Suprapubic skin (tissue), 4 donors: ENCODE results near the gene PTPN4. TPM values are rescaled to one million over a fixed set of nuclear protein-coding genes. Genes with fewer than 3 reads are reported as not detected.
"Not testable (repeated sequence)": the region's sequence is repeated elsewhere in the genome, so short reads cannot be mapped to it uniquely, and the experiment has no call there.

ENCODE experiments used
- DNase-seq, 2 donors: peaks; one replicate each; pipeline ENCODE4 v3.0.0-alpha.2; 2019; ENCODE audit warnings: low spot score in 2 of 2
- H3K27ac ChIP-seq: fragments of 200-600 bp; sonication (generic); one replicate; pipeline ENCODE4 v1.5.1; 2019
- H3K27me3 ChIP-seq: fragments of 200-600 bp; sonication (generic); one replicate; pipeline ENCODE4 v1.5.1; 2019
- H3K36me3 ChIP-seq: fragments of 200-600 bp; sonication (generic); one replicate; pipeline ENCODE4 v1.5.1; 2019
- H3K4me1 ChIP-seq: fragments of 200-600 bp; sonication (generic); one replicate; pipeline ENCODE4 v1.5.1; 2019
- H3K4me3 ChIP-seq: fragments of 200-600 bp; sonication (generic); one replicate; pipeline ENCODE4 v1.5.1; 2019; ENCODE audit warnings: mild to moderate bottlenecking
- H3K9me3 ChIP-seq: fragments of 200-600 bp; sonication (generic); one replicate; pipeline ENCODE4 v1.5.1; 2019
- CTCF ChIP-seq, 2 donors: fragments of 200-600 bp in 1 of 2; fragments of 450-650 bp in 1 of 2; sonication (generic) in 1 of 2; IDR thresholded peaks; one replicate each; pipeline ENCODE4 v1.5.1; 2016 to 2019; ENCODE audit warnings: antibody characterized with exemption in 2 of 2, mild to moderate bottlenecking in 1 of 2, moderate library complexity in 1 of 2
- EP300 ChIP-seq: sonication (generic); formaldehyde crosslinking; IDR thresholded peaks from one replicate; pipeline ENCODE4 v1.6.1; 2017; ENCODE audit warnings: antibody characterized with exemption
- POLR2A ChIP-seq, 2 donors: fragments of 450-650 bp; IDR thresholded peaks; one replicate each; pipeline ENCODE4 v1.6.1; 2017; ENCODE audit warnings: antibody characterized with exemption in 2 of 2, mild to moderate bottlenecking in 2 of 2, moderate library complexity in 2 of 2
- POLR2AphosphoS5 ChIP-seq, 3 donors: sonication (generic); formaldehyde crosslinking; IDR thresholded peaks; one replicate each; pipeline ENCODE4 v1.6.1; 2017; ENCODE audit warnings: antibody characterized with exemption in 3 of 3
- WGBS: methylation state at CpG from one replicate; pipeline ENCODE4 v1.1.5; 2018; 5-methylcytosine and 5-hydroxymethylcytosine counted together
- total RNA-seq, 4 donors: library from RNA; depleted of rRNA; stranded (reverse); fragments of >200 nt; gene quantifications; one replicate each; pipeline ENCODE4 v1.1.0, GENCODE V29; 2016

The PTPN4 gene
- total RNA-seq, 4 donors from 2014 or later: 14.0 to 73.7 (median 36.7) TPM

DNA sequence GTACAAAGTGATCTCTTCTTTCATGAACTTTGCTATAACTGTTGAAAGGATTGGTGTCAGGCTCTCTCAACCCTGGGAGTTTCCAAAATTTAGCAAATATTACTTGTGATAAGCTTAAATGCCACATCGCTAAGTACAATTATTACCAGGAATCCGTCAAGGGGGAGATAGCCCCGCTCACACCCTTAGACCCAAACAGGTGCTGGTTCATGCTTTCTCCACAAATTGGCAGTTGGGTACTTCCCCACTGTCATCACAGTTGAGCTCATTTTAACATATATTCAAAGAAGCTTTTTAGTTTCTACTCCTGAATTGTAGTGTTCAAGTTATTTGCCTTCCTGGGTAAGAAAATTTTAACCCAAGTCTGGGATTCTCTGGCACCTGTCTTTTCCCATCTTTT lies 223.4 kb downstream of the PTPN4 start:
- no peak overlapping the region for H3K27ac ChIP-seq
- no peak for DNase-seq
- H3K9me3 ChIP-seq: no peaks in the 10 kb centered on the region
- no peak for TF ChIP-seq CTCF (IDR thresholded peaks at IDR 0.05)
- no peak for TF ChIP-seq POLR2AphosphoS5 (IDR thresholded peaks at IDR 0.05)
- TF ChIP-seq EP300: no peak
- TF ChIP-seq POLR2A (IDR thresholded peaks at IDR 0.05): no peak
- H3K27me3 ChIP-seq: no peaks in the 10 kb centered on the region
- H3K4me3 ChIP-seq: no peak overlapping the region
- no peaks in the 10 kb centered on the region for H3K36me3 ChIP-seq
- WGBS: 92% methylated on average over 3 of the region's 3 CpGs
- H3K4me1 ChIP-seq: no peaks in the 10 kb centered on the region

- Histone ChIP-seq H3K4me1 (no peaks in the 10 kb centered on the region), H3K4me3 (no peak overlapping the region), H3K36me3 (no peaks in the 10 kb centered on the region), H3K27me3 (no peaks in the 10 kb centered on the region), H3K9me3 (no peaks in the 10 kb centered on the region), H3K27ac (no peak overlapping the region)
- WGBS: 93% methylated on average over 3 of the region's 3 CpGs
- DNase-seq: no peak
- TF ChIP-seq CTCF (IDR thresholded peaks at IDR 0.05) (no peak), EP300 (no peak), POLR2AphosphoS5 (IDR thresholded peaks at IDR 0.05) (no peak)
Observed at GRCh38 chr2:119996148-119996547, 236.4 kb downstream of the PTPN4 start.

- H3K36me3 ChIP-seq, H3K27ac ChIP-seq, H3K4me1 ChIP-seq, DNase-seq, H3K9me3 ChIP-seq, H3K27me3 ChIP-seq, H3K4me3 ChIP-seq: not testable (repeated sequence)
- 80% methylated on average over 9 of the region's 55 CpGs for WGBS
Observed at GRCh38 chr2:119996896-119997891, 237.5 kb downstream of the PTPN4 start.

GRCh38 chr2:120001471-120001870 lies 241.7 kb downstream of the PTPN4 start:
- Histone ChIP-seq H3K27me3 (no peaks in the 10 kb centered on the region), H3K9me3 (no peaks in the 10 kb centered on the region), H3K27ac (no peak overlapping the region), H3K36me3 (no peaks in the 10 kb centered on the region), H3K4me3 (no peak overlapping the region), H3K4me1 (no peaks in the 10 kb centered on the region)
- 70% methylated on average over 1 of the region's 1 CpG for WGBS
- TF ChIP-seq EP300 (no peak), CTCF (IDR thresholded peaks at IDR 0.05) (no peak), POLR2AphosphoS5 (IDR thresholded peaks at IDR 0.05) (no peak), POLR2A (IDR thresholded peaks at IDR 0.05) (no peak)
- no peak for DNase-seq

DNA sequence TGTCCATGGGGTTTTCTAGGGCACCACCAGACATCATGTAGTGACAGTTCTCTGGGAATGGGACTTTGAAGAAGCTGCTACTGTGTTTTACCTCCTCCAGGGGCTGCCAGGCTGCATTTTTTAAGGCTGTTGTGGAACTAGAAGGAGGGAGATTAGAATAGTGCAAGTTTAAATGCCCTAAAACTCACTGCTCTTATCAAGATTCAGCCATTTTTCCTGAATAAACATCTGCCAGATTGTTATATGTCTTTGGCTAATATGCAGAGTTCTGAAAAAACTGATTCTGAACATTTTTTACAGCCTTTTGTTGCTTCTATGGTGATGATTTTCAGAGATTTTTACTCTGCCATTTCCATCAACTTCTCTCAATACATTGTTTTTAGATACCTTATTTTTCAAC lies 244.5 kb downstream of the PTPN4 start:
- DNase-seq: no peak
- no peaks in the 10 kb centered on the region for H3K36me3 ChIP-seq
- H3K4me1 ChIP-seq: no peaks in the 10 kb centered on the region
- TF ChIP-seq POLR2A (IDR thresholded peaks at IDR 0.05): no peak
- TF ChIP-seq POLR2AphosphoS5 (IDR thresholded peaks at IDR 0.05): no peak
- no peaks in the 10 kb centered on the region for H3K9me3 ChIP-seq
- no peak overlapping the region for H3K27ac ChIP-seq
- no peaks in the 10 kb centered on the region for H3K27me3 ChIP-seq
- H3K4me3 ChIP-seq: no peak overlapping the region

DNA sequence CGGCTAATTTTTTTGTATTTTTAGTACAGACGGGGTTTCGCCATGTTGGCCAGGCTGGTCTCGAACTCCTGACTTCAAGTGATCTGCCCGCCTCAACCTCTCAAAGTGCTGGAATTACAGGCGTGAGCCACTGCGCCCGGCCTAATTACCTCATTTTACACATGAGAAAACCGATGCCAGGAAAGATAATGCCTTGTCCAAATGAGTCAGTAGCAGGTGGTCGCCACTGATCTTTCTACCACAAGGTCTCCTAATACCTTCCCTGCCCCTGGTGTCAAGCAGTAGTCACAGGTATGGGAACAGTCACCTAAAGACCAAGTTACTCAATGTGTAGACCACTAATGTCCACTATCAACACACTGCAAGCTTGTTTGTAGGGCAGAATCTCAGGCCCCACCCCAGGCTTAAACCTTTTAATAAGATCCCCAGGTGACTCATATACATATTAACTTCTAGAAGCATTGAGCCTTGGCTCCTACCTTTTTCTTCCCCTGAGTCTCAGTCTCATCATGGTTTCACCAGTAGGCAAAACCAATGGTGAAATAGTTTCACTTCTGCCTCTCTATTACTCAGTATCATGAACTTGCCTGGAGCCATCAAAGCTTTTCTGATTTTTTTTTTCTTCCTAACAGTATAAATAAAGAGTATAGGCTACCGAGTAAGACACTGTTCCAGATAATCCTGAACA lies 246.3 kb downstream of the PTPN4 start:
- Histone ChIP-seq H3K4me3 (no peak overlapping the region), H3K27me3 (no peaks in the 10 kb centered on the region), H3K27ac (no peak overlapping the region), H3K4me1 (no peaks in the 10 kb centered on the region), H3K36me3 (no peaks in the 10 kb centered on the region), H3K9me3 (no peaks in the 10 kb centered on the region)
- no peak for TF ChIP-seq EP300
- TF ChIP-seq POLR2A (IDR thresholded peaks at IDR 0.05): no peak
- no peak for TF ChIP-seq CTCF (IDR thresholded peaks at IDR 0.05)
- no peak for TF ChIP-seq POLR2AphosphoS5 (IDR thresholded peaks at IDR 0.05)
- no peak for DNase-seq
- 90% methylated on average over 11 of the region's 11 CpGs for WGBS
